ENCODE measurements around the gene CLSTN2.

CLSTN2 gene

GRCh38 chr3:140470211-140470610, 535.2 kb downstream of the CLSTN2 start:
- no peak for DNase-seq

- no peak for DNase-seq
Observed at GRCh38 chr3:140470962-140471361, 536.0 kb downstream of the CLSTN2 start.

GRCh38 chr3:140472306-140473020, 537.5 kb downstream of the CLSTN2 start:
- DNase-seq, result no peak

- DNase-seq, result no peak
Observed at GRCh38 chr3:140487566-140487965, 552.6 kb downstream of the CLSTN2 start.

GRCh38 chr3:140493271-140493670, 558.3 kb downstream of the CLSTN2 start:
- DNase-seq, result no peak

- no peak for DNase-seq
Observed at GRCh38 chr3:140494970-140495369, 560.0 kb downstream of the CLSTN2 start.

- no peak for DNase-seq
Observed at GRCh38 chr3:140497331-140497730, 562.3 kb downstream of the CLSTN2 start.

- DNase-seq, result no peak
Observed at GRCh38 chr3:140499114-140499757, 564.3 kb downstream of the CLSTN2 start.

GRCh38 chr3:140500473-140500872, 565.5 kb downstream of the CLSTN2 start:
- DNase-seq, result no peak

GRCh38 chr3:140501061-140501769, 566.2 kb downstream of the CLSTN2 start:
- DNase-seq, result no peak

GRCh38 chr3:140501770-140502364, 566.9 kb downstream of the CLSTN2 start:
- DNase-seq, result no peak

- no peak for DNase-seq
Observed at GRCh38 chr3:140505213-140505612, 570.2 kb downstream of the CLSTN2 start.

GRCh38 chr3:140505876-140506275, 570.9 kb downstream of the CLSTN2 start:
- no peak for DNase-seq

GRCh38 chr3:140508550-140508949, 573.6 kb downstream of the CLSTN2 start:
- DNase-seq, result no peak

GRCh38 chr3:140509534-140509933, 574.5 kb downstream of the CLSTN2 start:
- DNase-seq, result no peak

- no peak for DNase-seq
Observed at GRCh38 chr3:140510303-140510861, 575.4 kb downstream of the CLSTN2 start.

- DNase-seq, result no peak
Observed at GRCh38 chr3:140521751-140522445, 586.9 kb downstream of the CLSTN2 start.

- no peak for DNase-seq
Observed at GRCh38 chr3:140522653-140523380, 587.8 kb downstream of the CLSTN2 start.

- DNase-seq, result no peak
Observed at GRCh38 chr3:140523600-140523999, 588.6 kb downstream of the CLSTN2 start.

GRCh38 chr3:140527156-140527555, 592.2 kb downstream of the CLSTN2 start:
- no peak for DNase-seq

GRCh38 chr3:140529096-140529495, 594.1 kb downstream of the CLSTN2 start:
- no peak for DNase-seq

- DNase-seq, result no peak
Observed at GRCh38 chr3:140529558-140529957, 594.6 kb downstream of the CLSTN2 start.

Data from CD4-positive, alpha-beta T cell treated with Interleukin-12 subunit alpha and Interleukin-12 subunit beta, for 1 hour (primary cell).